Small intestine (tissue), 7 donors: Measurements from ENCODE around the gene MSMB. TPM values are rescaled to one million over a fixed set of nuclear protein-coding genes. Genes with fewer than 3 reads are reported as not detected.

Experiments used
- DNase-seq, 2 donors: peaks; one replicate each; pipeline versions ENCODE4 v3.0.0 to v3.0.0-alpha.2; 2013
- FAIRE-seq: peaks from 2 replicates; lab custom pipeline; 2012; peaks lifted over from hg19 to GRCh38; lab: Jason Lieb, UNC
- H3K27ac ChIP-seq, 3 donors: one replicate each; pipeline ENCODE4 v1.5.1; 2013; ENCODE audit warnings: low read length in 2 of 3, mild to moderate bottlenecking in 2 of 3, control low read depth in 1 of 3, inconsistent platforms in 1 of 3, low read depth in 1 of 3, moderate library complexity in 1 of 3
- H3K27me3 ChIP-seq, 3 donors: one replicate each; pipeline ENCODE4 v1.6.1; 2013; ENCODE audit warnings: low read length in 3 of 3, inconsistent platforms in 1 of 3; ENCODE audit not compliant: control insufficient read depth in 3 of 3, insufficient read depth in 3 of 3
- H3K36me3 ChIP-seq, 3 donors: one replicate each; pipeline ENCODE4 v1.6.1; 2013; ENCODE audit warnings: low read length in 3 of 3, inconsistent platforms in 1 of 3, low read depth in 1 of 3, mild to moderate bottlenecking in 1 of 3, moderate library complexity in 1 of 3; ENCODE audit not compliant: control insufficient read depth in 3 of 3, insufficient read depth in 2 of 3
- H3K4me1 ChIP-seq, 3 donors: one replicate each; pipeline ENCODE4 v1.6.1; 2013; ENCODE audit warnings: low read length in 2 of 3, inconsistent platforms in 1 of 3, low read depth in 1 of 3, mild to moderate bottlenecking in 1 of 3, moderate library complexity in 1 of 3; ENCODE audit not compliant: control insufficient read depth in 3 of 3, insufficient read depth in 2 of 3
- H3K4me3 ChIP-seq, 3 donors: one replicate each; pipeline ENCODE4 v1.5.1; 2013; ENCODE audit warnings: low read length in 3 of 3, control low read depth in 1 of 3, inconsistent platforms in 1 of 3, low read depth in 1 of 3, mild to moderate bottlenecking in 1 of 3, moderate library complexity in 1 of 3
- H3K9me3 ChIP-seq, 2 donors: one replicate each; pipeline ENCODE4 v1.6.1; 2013; ENCODE audit warnings: low read depth in 1 of 2, low read length in 1 of 2; ENCODE audit not compliant: control insufficient read depth in 2 of 2, insufficient read depth in 1 of 2
- WGBS, 3 donors: extraction: QIAGEN DNeasy Blood & Tissue Kit; methylation state at CpG; one replicate each; pipeline ENCODE4 v1.1.7; 2013; 5-methylcytosine and 5-hydroxymethylcytosine counted together
- polyA plus RNA-seq, 4 donors: library from polyadenylated mRNA; stranded (reverse) in 3 of 4; unstranded in 1 of 4; fragments of 200-250 nt in 3 of 4; fragments of 120-200 nt in 1 of 4; gene quantifications; one replicate each; pipeline versions ENCODE4 v1.2.1 to v1.2.3, GENCODE V29; 2013
- donor health status: healthy with polysubstance abuse.
- donor health status: control.
- donor health status: control.
- donor health status: Bipolar disorder and iron deficiency.
- donor health status: healthy.

Gene MSMB
- polyA plus RNA-seq, 4 donors = 0.58 to 46.3 (median 1.4) TPM; not detected in 1

DNA sequence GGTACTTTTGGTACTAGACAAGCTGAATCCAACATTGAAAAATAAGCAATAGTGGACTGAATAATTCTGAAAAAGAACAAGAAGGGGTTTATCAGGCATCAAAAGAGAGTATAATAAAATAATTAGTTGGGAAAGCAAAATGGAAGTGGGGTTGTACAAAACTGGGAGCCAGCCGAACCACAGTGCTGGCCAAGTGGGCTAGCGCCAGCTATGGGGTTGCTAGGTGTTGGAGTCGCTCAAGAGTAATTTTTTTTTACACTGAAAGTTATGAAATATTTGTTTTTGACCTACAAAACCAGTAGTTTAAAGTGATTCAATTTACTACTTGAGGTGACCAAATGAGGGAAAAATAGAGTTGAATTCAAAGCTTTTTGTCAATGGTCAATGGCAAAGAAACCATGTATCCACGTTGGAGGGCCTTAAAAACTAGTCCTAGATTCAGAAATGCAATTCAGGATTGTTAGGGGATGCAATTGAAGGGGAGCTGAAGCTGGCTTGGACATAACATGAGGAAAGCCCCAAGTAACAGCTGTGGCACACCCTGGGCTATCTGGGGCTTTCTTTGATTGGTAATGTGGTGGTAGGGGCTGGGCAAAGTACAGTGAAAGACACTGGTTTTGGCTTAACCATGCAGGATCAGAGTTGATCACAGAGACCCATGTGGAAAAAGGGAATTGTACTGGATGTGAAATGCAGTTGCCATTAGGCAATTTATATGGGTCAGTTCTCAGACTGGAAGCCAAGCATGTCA, 28.3 kb upstream of the MSMB start:
- no peaks in the 10 kb centered on the region for H3K36me3 ChIP-seq
- no peaks in the 10 kb centered on the region for H3K4me1 ChIP-seq
- no peaks in the 10 kb centered on the region for H3K9me3 ChIP-seq
- 58 to 82% (median 67%) methylated on average over 4 of the region's 4 CpGs for WGBS, 3 donors
- FAIRE-seq (no peak), DNase-seq (no peak)
- H3K27ac ChIP-seq = no peak overlapping the region
- no peak overlapping the region for H3K4me3 ChIP-seq
- H3K27me3 ChIP-seq = no peaks in the 10 kb centered on the region

DNA sequence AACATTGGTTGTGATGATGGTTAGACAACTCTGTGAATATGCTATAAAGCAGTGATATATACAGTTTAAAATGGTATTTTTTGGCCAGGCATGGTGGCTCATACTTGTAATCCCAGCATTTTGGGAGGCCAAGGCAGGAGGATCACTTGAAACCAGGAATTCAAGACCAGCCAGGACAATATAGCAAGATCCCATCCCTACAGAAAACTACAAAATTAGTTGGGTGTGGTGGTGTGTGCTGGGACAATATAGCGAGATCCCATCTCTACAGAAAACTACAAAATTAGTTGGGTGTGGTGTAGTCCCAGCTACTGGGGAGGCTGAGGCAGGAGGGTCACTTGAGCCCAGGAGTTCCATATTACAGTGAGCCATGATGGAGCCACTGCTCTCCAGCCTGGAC, 27.5 kb upstream of the MSMB start:
- Histone ChIP-seq H3K4me1 (no peaks in the 10 kb centered on the region), H3K27me3 (no peaks in the 10 kb centered on the region), H3K4me3 (no peak overlapping the region), H3K27ac (no peak overlapping the region), H3K9me3 (peaks cover 0 to under 1% of the 10 kb centered on the region in 2 donors), H3K36me3 (no peaks in the 10 kb centered on the region)
- FAIRE-seq (no peak), DNase-seq (no peak)
- WGBS, 3 donors = 91 to 95% (median 94%) methylated on average over 1 of the region's 1 CpG

DNA sequence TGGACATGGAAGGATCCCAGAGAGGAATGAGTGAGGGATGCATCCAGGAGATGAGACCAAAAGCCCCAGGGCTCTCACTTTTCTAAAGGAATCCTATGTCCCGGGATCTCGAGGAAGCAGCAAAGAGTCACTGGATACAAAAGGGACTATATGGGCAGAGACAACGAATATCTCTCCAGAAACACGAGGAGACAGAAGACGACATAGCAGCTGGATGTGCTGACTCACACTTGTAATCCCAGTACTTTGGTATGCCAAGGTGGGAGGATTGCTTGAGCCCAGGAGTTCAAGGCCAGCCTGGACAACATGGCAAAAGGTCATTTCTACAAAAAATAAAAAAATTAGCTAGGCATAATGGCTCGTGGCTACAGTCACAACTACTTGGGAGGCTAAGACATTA, 24.7 kb upstream of the MSMB start:
- Histone ChIP-seq H3K27me3 (no peaks in the 10 kb centered on the region), H3K27ac (no peak overlapping the region), H3K9me3 (peaks cover 0 to 2% of the 10 kb centered on the region in 2 donors), H3K36me3 (no peaks in the 10 kb centered on the region), H3K4me1 (no peaks in the 10 kb centered on the region), H3K4me3 (no peak overlapping the region)
- 47 to 65% (median 51%) methylated on average over 6 of the region's 6 CpGs for WGBS, 3 donors
- FAIRE-seq (no peak), DNase-seq (no peak)

DNA sequence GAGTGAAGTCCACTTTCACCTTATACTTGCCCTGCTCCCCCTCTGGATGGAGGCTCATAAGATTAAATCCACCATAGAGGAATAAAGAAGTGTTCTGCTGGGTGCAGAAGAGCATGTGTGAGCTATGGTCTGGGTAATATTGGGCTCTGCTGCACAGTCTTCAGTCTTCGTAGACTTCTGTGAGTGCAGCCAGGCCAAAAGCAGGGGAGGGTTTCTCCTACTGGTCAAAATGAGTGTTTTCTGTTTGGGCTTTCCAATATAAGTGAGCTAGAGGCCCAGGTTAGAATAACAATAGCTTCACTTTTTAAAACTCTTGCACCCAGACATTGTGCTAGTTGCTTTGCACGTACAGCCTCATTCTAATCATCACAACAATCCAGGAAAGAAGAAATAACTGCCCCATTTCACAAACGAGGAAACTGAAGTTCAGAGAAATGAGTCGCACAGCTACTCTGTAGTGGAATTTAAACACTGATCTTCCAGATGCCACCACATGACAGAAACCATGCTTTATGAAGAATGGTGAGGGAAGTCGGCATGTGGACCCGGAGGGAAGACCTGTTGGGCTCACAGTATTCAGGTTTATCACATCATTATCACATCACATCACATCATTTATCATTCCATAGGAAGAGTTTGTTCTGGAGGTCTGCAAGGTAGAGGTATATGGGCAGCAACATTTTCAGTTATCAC, 23.8 kb upstream of the MSMB start:
- 62 to 77% (median 67%) methylated on average over 6 of the region's 6 CpGs for WGBS, 3 donors
- H3K9me3 ChIP-seq = peaks cover 0 to 2% of the 10 kb centered on the region in 2 donors

DNA sequence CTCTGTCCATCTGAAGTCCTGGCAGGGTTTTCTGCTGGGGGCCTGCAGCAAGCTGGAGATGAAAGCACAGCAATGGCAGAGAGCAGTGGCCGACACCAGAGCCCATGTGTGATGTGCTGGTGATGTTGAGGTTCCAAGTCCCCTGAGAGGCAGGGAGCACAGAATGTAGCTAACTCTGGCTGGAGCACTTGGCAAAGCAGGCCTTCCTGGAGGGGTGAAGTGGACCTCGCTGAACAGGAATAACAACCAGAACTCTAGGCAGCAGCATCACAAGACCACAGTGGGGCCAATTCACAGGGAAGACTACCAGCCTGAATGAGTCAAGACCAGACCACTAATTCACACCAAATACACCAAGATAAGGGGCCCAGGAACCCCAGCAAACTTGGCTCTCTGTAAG, 22.8 kb upstream of the MSMB start:
- Histone ChIP-seq H3K9me3 (peaks cover 0 to 2% of the 10 kb centered on the region in 2 donors), H3K27me3 (no peaks in the 10 kb centered on the region), H3K4me3 (no peak overlapping the region), H3K27ac (no peak overlapping the region), H3K4me1 (no peaks in the 10 kb centered on the region), H3K36me3 (no peaks in the 10 kb centered on the region)
- WGBS, 3 donors = 82 to 87% (median 83%) methylated on average over 2 of the region's 2 CpGs
- DNase-seq (no peak), FAIRE-seq (no peak)

More for the DNA sequence above, 23.8 kb upstream of the MSMB start:
- no peaks in the 10 kb centered on the region for H3K4me1 ChIP-seq
- no peak overlapping the region for H3K27ac ChIP-seq
- FAIRE-seq = no peak
- no peak overlapping the region for H3K4me3 ChIP-seq
- no peak for DNase-seq
- no peaks in the 10 kb centered on the region for H3K36me3 ChIP-seq
- H3K27me3 ChIP-seq = no peaks in the 10 kb centered on the region

DNA sequence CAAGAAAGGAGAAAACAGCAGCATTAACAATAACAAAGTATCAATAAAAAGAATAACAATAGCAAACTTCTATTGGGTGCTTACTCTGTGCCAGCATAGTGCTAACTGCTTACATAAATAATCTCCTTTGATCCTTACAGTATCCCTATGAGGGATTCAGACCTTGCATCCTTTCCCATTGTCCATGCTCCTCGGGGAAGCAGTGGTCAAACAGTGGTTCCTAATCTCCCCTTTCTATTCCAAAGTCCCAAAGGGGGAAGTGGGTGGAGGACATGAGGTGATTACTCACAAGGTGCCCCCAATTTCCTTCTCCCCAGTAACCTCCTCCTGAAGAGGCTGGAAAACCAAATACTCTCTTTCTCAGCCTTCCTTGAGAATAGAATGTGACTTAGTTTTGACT, 22.0 kb upstream of the MSMB start:
- Histone ChIP-seq H3K36me3 (no peaks in the 10 kb centered on the region), H3K27ac (no peak overlapping the region), H3K9me3 (peaks cover 0 to 2% of the 10 kb centered on the region in 2 donors), H3K27me3 (no peaks in the 10 kb centered on the region), H3K4me3 (no peak overlapping the region), H3K4me1 (no peaks in the 10 kb centered on the region)
- DNase-seq = no peak
- no peak for FAIRE-seq
- WGBS, 3 donors = 60 to 70% (median 62%) methylated on average over 1 of the region's 1 CpG

DNA sequence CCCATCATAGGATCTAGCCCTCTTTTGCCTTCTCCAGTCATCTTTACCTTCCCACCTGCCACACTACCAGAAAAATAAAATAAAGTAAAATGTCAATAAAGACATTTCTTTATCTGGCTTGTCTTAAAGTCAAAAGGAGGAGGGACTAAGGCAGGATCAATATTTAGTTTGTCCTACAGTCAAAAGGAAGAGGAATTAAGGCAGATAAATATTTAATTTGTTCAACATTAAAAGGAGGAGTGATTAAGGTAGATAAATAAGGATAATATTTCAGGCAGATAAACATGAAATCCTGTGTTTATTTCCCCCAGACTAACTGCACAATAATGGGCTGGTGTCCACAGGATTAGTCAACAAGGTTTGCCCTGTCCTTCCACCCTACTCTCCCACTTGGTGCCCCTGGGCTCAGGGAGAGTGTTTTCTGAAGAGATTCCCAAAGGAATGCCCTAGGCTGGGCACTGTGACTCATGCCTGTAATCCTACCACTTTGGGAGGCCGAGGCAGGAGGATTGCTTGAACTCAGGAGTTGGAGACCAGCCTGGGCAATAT, 18.3 kb upstream of the MSMB start:
- Histone ChIP-seq H3K4me3 (no peak overlapping the region), H3K36me3 (no peaks in the 10 kb centered on the region), H3K9me3 (peaks cover 0 to 2% of the 10 kb centered on the region in 2 donors), H3K4me1 (no peaks in the 10 kb centered on the region), H3K27ac (no peak overlapping the region), H3K27me3 (no peaks in the 10 kb centered on the region)
- FAIRE-seq (no peak), DNase-seq (no peak)
- 78 to 96% (median 94%) methylated on average over 1 of the region's 1 CpG for WGBS, 3 donors

DNA sequence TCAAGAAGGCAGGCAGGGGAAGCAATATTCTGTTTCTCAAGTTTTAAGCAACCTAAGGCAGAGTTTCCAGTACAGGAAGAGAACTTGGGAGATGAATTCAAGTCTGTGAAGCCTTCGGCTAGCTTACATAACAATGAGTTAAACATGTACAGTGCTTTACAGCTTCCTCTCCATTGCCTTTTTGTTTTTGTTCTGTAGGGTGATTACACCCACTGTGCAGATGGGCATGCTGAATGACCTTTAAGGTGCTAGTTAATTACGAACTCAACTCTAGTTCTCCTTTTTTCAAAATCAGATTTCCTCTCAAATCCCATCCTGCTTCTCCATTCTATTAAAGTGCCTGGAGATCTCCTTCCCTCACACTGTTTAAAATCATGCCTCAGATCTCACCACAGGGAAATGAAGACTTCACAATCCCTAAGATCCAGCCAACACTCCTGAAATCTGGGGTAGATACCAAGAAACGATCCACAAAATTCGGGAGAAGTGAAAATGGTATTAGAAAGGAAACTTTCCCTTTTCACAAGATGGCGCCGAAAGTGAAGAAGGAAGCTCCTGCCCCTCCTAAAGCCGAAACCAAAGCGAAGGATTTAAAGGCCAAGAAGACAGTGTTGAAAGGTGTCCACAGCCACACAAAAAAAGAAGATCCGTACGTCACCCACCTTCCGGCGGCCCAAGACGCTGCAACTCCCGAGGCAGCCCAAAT, 16.8 kb upstream of the MSMB start:
- H3K27ac ChIP-seq = no peak overlapping the region
- WGBS, 3 donors = 82 to 94% (median 87%) methylated on average over 14 of the region's 14 CpGs
- no peak for DNase-seq
- H3K27me3 ChIP-seq = no peaks in the 10 kb centered on the region
- H3K4me1 ChIP-seq = no peaks in the 10 kb centered on the region
- H3K9me3 ChIP-seq = no peaks in the 10 kb centered on the region
- H3K4me3 ChIP-seq = no peak overlapping the region
- FAIRE-seq = no peak
- H3K36me3 ChIP-seq = no peaks in the 10 kb centered on the region
